ENCODE measurements around the gene SEMA4F. TPM values are rescaled to one million over a fixed set of nuclear protein-coding genes. Genes with fewer than 3 reads are reported as not detected.

SEMA4F gene
- total RNA-seq, 1 experiment from 2014 or later = 6.6 TPM

DNA sequence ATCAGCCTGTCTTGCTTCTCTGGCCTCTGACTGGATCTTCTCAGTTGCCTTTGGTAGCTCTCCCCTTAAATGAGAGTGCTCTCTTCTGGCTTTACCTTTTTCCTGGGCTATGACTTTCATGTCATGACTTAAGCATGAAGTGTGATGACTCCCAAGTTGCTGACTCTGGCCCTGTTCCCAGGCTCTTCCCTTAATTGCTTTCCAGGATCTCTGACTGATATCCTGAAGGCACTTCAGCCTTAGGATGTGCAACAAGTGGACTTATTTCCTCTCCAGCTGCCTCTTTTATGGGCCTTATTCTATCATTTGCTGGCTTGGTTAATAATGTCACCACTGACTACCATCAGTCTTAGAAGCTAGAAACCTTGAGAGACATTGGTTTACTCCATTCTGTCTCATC, 17.4 kb downstream of the SEMA4F start:
- Histone ChIP-seq H3K79me2 (ENCODE audit: insufficient read depth, low read length) (no peaks in the 10 kb centered on the region; the same call in 1 of the 2 replicates), H3K27ac (ENCODE audit: insufficient read length, low read depth, low read length) (no peak overlapping the region), H2AFZ (ENCODE audit: low read length) (no peak overlapping the region), H3K27me3 (ENCODE audit: insufficient read depth, low read length) (no peaks in the 10 kb centered on the region), H2BK12ac (ENCODE audit: insufficient read length, low read depth, low read length) (no peak overlapping the region), H2BK15ac (ENCODE audit: low read depth, low read length) (no peak overlapping the region), H2BK20ac (ENCODE audit: low read depth, low read length, poor library complexity, severe bottlenecking) (no peak overlapping the region), H3K4ac (ENCODE audit: low read depth, low read length) (no peak overlapping the region), H3K56ac (ENCODE audit: insufficient read length, low read depth, low read length) (no peak overlapping the region), H3K9ac (ENCODE audit: extremely low read depth, insufficient read length, low read length) (no peak overlapping the region), H3K4me1 (ENCODE audit: insufficient read depth, low read length) (no peaks in the 10 kb centered on the region), H3K18ac (ENCODE audit: insufficient read length, low read depth, low read length) (no peak overlapping the region), H3K9me3 (ENCODE audit: control insufficient read depth, low read depth, low read length) (no peaks in the 10 kb centered on the region), H3K4me2 (ENCODE audit: insufficient read depth, insufficient read length, low read length) (no peak overlapping the region), H2BK120ac (ENCODE audit: low read depth, low read length, poor library complexity, severe bottlenecking) (no peak overlapping the region), H2BK5ac (ENCODE audit: insufficient read length, low read length) (no peak overlapping the region), H3K14ac (ENCODE audit: insufficient read depth, low read length) (no peak overlapping the region), H3T11ph (ENCODE audit: low read length) (no peak overlapping the region), H4K20me1 (ENCODE audit: control insufficient read depth, insufficient read depth, insufficient read length) (no peaks in the 10 kb centered on the region), H4K91ac (ENCODE audit: insufficient read length, low read depth, low read length) (no peak overlapping the region), H3K23ac (ENCODE audit: insufficient read length, low read depth, low read length) (no peak overlapping the region), H3K23me2 (ENCODE audit: insufficient read length, low read depth, low read length, poor library complexity, severe bottlenecking) (no peaks in the 10 kb centered on the region), H4K5ac (ENCODE audit: insufficient read length, low read depth, low read length) (no peak overlapping the region), H4K8ac (replicated peaks; ENCODE audit: insufficient read length, low read depth, low read length) (no peak overlapping the region), H2AK5ac (ENCODE audit: insufficient read length, low read length) (no peak overlapping the region), H3K79me1 (ENCODE audit: insufficient read depth, low read depth, low read length, poor library complexity, severe bottlenecking) (no peaks in the 10 kb centered on the region)
- H3K4me3 Mint-ChIP-seq = no peak overlapping the region
- H3K27me3 Mint-ChIP-seq (ENCODE audit: low read depth) = no peaks in the 10 kb centered on the region
- H3K27ac Mint-ChIP-seq = no peak overlapping the region
- no peaks in the 10 kb centered on the region for H3K4me1 Mint-ChIP-seq
- no peaks in the 10 kb centered on the region for H3K9me3 Mint-ChIP-seq
- TF ChIP-seq, protein P1, sequence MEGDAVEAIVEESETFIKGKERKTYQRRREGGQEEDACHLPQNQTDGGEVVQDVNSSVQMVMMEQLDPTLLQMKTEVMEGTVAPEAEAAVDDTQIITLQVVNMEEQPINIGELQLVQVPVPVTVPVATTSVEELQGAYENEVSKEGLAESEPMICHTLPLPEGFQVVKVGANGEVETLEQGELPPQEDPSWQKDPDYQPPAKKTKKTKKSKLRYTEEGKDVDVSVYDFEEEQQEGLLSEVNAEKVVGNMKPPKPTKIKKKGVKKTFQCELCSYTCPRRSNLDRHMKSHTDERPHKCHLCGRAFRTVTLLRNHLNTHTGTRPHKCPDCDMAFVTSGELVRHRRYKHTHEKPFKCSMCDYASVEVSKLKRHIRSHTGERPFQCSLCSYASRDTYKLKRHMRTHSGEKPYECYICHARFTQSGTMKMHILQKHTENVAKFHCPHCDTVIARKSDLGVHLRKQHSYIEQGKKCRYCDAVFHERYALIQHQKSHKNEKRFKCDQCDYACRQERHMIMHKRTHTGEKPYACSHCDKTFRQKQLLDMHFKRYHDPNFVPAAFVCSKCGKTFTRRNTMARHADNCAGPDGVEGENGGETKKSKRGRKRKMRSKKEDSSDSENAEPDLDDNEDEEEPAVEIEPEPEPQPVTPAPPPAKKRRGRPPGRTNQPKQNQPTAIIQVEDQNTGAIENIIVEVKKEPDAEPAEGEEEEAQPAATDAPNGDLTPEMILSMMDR (conservative IDR thresholded peaks at IDR 0.05) = no peak
- no peak for DNase-seq
- H3K36me3 Mint-ChIP-seq (ENCODE audit: insufficient read depth in 1 of 3, low read depth in 3 of 3) = peaks cover 0 to 5% (median 0%) of the 10 kb centered on the region in 3 experiments; a peak in 3 of 7 replicates

All from H9 (cell line).